Epithelial cell of prostate (primary cell): Measurements from ENCODE around the gene TBC1D30.
"Not testable (repeated sequence)": the region's sequence is repeated elsewhere in the genome, so short reads cannot be mapped to it uniquely, and the experiment has no call there.

Source experiments
- DNase-seq: peaks from one replicate; pipeline ENCODE4 v3.0.0-alpha.2; 2011; ENCODE audit warnings: low read depth, low spot score
- H3K27ac ChIP-seq: fragments of 450-650 bp; 2 replicates; pipeline ENCODE4 v1.5.1; 2017; ENCODE audit warnings: mild to moderate bottlenecking

The TBC1D30 gene

DNA sequence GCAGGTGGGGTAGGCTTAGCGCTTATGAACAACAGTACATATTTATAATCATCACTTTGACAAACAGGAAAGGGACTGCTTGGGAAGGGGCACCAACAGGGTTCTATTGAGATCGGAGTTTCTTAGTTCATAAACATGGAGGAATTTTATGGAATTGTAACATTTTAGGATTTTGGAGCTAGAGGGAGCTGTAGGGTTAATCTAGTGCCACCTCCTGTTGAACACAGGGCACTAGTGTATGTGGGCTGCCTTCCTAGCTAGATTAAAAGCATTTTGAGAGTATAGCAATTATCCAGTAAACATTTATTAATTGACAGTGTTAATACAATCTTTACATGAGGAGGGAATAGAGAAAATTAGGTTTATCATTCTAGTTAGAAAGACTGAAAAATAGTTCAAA, 23.1 kb upstream of the TBC1D30 start:
- no peak for DNase-seq
- no peak overlapping the region for H3K27ac ChIP-seq

DNA sequence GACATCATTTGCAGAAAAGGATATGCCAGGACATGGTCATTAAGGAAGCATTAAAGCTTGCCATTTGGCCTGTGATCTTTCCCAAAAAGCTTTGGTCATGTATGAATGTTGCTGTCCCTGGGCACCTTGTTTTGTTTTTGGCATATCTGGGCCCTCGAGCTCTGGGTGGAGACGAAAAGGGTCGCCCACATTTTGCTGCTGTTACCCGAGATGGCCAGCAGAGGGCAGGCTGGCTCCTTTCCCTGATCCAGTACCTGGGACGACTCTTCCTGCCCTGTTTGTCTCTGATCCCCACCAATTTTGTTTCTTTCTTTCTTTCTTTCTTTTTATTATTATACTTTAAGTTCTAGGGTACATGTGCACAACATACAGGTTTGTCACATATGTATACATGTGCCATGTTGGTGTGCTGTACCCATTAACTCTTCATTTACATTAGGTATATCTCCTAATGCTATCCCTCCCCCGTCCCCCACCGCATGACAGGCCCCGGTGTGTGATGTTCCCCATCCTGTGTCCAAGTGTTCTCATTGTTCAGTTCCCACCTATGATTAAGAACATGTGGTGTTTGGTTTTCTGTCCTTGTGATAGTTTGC, 22.2 kb upstream of the TBC1D30 start:
- not testable (repeated sequence) for DNase-seq

DNA sequence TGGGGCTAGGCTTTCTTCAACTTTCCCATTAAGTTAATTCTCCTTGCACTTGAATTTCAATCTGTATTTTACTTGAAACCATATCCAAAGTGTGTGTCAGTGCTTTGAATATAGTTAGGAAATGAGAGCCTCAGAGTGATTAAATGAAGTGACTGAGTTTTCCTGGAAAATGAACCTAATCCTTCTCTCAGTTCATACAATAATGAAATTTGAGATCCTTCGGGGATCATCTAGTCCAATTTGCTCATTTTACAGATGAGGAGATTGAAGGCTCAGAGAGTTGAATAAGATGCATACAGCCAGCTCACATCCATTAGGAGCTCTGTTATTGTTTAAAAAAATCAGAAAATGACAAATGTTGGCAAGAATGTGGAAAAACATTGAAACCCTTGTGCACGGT, 18.3 kb upstream of the TBC1D30 start:
- DNase-seq, result no peak
- no peak overlapping the region for H3K27ac ChIP-seq

More for the DNA sequence above, 22.2 kb upstream of the TBC1D30 start:
- H3K27ac ChIP-seq, result not testable (repeated sequence)

DNA sequence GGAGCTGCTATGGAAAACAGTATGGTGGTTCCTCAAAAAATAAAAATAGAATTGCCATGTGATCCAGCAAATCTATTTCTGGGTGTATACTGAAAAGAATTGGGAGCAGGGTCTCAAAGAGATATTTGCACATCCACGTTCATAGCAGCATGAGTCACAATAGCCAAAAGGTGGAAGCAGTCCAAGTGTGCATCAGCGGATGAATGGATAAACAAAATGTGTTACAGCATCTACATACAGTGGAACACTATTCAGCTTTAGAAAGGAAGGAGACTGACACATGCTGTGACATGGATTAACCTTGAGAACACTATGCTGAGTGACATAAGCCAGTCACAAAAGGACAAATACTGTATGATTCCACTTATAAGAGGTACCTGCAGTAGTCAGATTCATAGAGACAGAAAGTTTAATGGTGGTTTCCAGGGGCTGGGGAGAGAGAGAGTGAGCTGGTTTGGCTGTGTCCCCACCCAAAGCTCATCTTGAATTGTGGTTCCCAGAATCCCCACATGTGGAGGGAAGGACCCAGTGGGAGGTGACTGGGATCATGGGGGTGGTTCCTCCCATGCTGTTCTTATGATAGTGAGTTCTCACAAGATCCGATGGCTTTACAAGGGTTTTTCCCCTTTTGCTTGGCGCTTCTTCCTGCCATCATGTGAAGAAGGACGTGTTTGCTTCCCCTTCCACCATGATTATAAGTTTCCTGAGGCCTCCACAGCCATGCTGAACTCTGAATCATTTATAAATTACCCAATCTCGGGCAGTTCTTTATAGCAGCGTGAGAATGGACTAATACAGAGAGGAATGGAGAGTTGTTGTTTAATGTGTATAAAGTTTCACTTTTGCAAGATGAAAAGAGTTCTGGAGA, 17.6 kb upstream of the TBC1D30 start:
- DNase-seq, result no peak
- H3K27ac ChIP-seq, result no peak overlapping the region

DNA sequence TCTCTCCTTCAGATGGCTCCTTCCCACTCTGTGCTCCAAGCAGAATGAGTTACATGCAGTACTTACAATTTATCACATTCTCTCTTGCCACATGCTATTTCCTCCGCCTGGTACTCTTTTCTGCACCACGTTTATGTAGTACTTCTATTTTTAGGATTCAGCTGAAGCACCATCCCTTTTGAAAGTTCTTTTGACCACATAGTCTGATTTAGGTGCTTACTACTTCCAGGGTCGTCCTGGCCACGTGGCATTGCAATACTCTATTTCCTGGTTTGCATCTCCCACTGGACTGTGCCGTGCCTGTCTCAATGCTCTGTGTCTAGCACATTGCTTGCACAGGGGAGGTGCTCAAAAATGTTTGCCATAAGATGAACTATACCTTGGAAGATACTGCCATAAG, 16.3 kb upstream of the TBC1D30 start:
- DNase-seq, result no peak
- H3K27ac ChIP-seq, result no peak overlapping the region

DNA sequence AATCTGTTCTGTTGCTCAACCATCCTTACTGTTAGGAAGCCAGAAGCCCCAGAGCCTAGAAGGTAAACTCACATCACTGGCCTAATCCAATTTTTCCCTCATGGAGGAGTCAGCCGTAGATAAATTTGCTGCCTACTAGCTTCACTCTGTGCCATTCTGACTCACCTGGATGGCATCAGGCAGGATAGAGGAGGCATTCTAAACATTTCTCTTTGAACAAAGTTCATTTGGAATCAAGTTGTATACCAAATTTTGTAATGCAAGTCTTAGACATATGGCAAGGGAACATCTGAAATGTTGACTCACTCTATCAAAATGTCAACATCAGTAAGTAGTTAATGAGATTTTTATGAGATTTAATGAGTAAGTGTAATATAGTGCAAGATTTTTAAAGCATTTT, 13.6 kb upstream of the TBC1D30 start:
- H3K27ac ChIP-seq, result no peak overlapping the region
- DNase-seq, result no peak

DNA sequence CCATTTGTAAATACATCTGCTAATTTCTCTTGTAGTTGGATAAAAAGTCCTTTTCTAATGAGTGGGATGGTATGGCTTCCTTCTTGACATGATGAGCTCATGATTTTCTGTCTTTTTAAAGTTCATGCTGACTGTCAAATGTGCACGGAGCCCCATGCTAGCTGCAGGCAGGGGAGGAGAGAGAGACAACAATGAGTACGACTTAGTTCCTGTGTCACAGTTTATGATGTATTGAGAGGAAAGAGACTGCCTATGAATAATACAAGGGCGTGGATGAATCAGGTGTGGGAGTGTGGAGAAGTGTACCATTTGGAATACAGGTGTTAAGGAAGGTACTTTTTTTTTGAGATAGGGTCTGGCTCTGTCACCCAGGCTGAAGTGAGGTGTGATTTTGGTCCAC, 10.7 kb upstream of the TBC1D30 start:
- DNase-seq, result no peak

DNA sequence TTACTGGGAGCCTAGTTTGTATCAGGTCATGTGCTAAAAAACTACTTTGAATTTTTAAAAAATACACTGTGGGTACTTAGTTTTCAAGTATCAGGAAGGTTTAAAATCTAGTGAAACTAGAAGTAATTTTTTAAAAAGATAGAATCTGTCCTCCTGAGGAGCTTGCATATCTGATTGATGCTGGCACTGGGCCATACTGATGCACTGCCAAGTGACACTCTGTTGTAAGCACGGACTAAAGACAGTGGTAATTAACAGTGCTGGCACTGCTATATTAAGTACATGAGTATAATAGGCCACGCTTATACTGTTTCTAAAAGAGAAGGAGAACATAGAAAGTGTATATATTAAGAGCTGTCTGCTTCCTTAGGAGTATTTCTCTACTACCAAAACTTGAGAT, 10.0 kb upstream of the TBC1D30 start:
- peak overlapping the region; percentile 46 for H3K27ac ChIP-seq

More for the DNA sequence above, 10.7 kb upstream of the TBC1D30 start:
- peak overlapping the region; percentile 46 for H3K27ac ChIP-seq

DNA sequence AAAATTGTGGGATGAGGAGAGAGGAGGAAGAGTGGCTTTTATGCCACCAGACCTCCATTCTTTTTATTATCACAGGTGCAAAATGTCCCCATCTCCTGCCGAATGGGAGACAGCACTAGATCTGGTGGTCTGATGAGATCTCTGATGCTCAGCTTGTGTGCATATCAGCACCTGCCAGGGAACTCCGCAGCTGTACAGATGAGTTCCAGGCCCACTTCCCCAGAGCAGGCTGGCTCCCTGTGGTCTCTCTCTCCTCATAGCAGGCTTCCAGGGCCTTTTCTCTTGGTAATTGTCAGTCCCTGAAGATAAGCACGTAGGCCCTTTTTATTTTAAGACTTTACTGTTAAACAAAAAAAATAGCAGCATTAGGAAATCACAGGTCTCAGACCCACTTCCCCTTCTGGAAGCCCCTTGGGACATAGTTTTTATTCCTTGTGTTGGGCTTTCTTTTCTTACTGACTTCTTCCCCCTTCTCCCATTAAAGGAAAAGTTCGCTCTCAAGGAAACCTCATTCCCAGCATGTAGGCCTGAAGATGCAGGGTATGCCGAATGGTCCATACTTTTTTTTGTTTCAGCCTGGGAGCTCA, 4.5 kb upstream of the TBC1D30 start:
- H3K27ac ChIP-seq, result no peak overlapping the region
- DNase-seq, result no peak

More for the DNA sequence above, 10.0 kb upstream of the TBC1D30 start:
- DNase-seq, result no peak

DNA sequence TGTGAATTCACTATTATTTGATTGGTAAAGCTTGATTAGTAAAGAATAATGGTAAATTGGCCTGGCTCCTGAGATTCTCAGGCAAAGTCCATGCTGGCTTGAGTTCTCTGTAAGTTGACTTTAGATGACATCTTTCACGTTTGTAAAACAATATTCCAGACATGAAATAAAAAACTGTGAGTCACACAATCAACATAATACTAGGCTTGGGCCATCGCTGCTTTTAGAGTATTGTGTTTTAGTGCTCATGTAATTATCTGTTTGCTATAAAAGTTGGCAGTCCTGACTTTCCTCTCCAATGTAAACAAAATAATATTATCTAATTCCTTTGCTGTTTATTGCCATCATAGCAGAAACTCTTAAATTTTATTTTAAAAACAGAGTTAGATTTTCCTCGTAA, 3.9 kb upstream of the TBC1D30 start:
- H3K27ac ChIP-seq, result no peak overlapping the region
- DNase-seq, result no peak

DNA sequence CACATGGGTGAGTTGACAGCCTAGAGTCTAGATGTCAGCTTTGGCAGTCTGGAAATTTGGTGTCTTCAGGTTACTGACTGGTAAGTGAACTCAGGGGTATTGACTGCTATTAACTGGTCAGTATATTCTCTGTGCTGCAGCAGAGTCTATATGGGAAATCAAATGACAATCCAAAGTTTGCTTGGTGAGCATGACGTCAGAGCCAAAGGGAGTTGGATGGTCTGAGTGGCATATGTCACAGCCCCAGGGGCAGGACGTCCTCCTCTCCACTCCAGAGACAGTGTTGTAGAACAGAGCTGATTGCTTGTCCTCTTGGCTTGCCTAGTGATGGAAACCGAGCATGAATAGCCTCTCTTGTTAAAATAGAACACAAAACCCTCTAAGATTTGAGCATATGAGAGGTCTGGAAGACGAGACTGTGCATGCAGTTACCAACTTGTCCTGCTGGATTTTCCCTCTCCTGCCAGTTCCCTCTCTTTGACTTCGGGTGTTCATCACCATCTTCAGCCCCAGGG, 3.3 kb upstream of the TBC1D30 start:
- DNase-seq, result no peak
- no peak overlapping the region for H3K27ac ChIP-seq

DNA sequence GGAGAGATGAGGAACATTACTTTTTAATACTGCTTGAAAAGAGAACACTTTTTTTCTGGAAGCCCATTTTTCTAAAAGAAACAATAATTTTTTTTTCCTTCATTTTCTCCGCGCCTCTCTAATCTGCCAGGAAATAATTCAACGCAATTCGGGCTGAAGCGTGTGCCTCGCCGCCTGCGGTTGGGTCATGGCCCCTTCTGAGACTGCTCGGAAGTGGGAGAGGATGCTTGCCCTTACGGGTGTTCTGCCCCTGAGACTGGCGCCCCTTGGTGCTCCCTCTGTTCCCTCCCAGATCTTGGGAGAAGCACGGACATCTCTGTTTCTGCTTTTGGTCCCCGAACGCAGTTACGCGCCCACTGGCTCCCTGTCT, 332 bp upstream of the TBC1D30 start:
- H3K27ac ChIP-seq, result no peak overlapping the region
- no peak for DNase-seq

DNA sequence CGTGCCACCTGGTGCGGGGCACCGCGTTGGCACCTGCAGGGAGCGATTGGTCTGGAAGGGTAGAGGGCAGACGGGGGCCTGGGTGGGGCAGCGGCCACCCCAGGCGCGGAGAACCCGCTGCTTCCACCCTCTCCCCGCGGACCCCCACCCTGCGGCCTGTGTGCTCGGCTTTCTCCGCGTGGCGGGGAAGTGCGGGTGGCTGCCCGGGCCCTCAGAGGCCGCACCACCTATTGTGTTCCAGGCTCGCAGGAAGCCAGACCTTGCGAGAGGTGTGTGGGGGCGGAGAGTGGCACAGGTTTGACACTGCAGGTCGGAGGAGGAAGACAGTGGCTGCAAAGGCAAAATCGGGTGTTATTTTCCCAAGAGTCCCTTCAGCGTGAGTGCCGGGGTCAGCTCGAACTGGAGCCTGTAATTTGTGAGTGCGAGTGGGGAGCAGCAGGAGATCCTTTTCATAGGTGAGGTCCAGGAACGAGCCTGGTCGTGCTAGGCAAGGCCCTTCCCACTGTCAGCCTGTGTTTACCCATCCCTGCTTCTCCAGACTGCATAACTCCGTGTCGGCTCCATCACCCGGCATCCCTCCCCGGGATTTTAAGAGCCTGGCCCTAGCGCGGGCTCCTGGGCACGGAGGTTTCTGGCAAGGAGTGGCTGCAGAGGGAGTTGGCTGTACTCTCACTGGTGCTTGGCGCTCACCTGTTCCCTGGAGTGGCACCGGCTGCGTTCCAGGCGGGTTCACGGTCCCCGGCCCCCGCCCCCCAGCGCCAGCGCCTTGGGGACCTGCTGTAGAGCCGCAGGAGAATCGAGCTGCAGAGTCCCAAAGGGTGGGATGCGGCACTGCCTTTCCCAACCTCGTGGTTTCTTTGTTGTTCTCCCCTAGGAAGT, 935 bp downstream of the TBC1D30 start:
- H3K27ac ChIP-seq, result no peak overlapping the region
- no peak for DNase-seq

DNA sequence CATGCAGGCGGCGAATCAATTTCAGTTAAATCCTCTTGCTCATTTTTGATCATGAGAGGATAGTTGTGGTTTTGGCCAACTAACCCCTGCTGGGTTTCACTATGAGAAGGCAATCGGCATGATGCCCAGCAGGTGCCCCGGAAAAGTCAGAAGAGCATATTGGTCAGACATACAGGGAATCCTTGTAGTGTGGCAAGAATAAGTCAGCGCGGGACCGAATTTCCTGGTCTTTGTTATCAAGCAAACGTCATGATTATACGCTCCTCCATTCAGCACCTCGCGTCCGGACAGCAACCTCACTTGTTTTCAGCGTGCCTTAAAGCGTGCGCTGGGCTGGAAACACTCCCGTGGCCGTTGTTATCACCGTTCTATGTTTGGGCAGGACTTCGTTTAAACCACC, 1.8 kb downstream of the TBC1D30 start:
- no peak for DNase-seq
- H3K27ac ChIP-seq, result no peak overlapping the region

DNA sequence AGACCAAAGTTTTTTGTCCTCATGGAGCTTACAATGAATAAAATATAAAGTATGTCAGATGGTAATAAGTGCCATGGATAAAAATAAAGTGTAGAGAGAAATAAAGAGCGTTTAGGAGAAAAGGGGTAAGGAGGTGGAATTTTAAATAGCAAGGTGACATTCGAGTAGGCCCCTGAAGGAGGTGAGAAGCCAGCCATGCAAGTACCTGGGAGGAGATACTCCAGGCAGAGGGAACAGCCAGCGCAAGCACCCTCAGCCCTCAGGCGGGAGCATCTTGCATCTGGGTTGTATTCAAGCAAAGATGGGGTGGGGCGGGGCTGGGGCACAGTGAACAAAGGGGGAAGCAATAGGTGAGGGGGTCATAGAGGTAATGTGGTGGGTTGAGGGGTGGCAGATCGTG, 4.3 kb downstream of the TBC1D30 start:
- no peak for DNase-seq
- no peak overlapping the region for H3K27ac ChIP-seq

DNA sequence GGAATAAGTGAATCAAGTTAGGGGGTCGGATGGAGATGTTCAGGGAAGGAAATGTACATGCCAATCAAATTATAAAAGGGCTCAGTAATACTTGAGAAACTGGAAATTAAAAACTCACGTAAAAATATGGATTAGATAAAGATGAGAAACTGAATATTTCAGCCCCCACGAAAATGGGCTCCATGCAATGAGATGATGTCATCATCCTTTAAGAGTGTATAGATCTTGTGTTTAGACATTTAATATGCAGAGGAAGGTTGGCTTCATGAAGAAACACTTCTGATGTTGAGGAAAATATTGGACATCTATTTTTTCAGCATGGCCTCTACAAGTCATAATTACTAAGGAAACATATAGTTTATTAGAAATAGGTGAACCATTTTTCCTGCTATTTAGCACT, 9.5 kb downstream of the TBC1D30 start:
- no peak overlapping the region for H3K27ac ChIP-seq
- DNase-seq, result no peak

DNA sequence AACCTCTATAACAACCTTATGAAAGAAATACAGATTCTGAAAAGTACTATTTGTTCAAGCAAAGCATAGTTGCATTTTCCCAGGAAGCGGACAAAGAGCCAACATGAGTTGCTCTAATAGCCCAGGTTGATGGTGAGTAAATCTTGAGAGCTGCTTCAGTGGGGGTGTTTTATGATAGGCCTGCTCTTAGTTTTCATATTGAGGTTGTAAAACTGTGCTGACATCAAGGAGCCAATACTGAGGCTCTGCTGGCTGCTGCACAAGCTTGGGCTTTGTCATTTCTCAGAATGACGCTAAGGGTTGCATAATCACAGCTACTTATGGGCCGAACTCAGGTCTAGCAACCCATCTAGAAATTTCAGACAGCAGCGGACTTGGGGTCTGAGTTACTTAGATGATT, 11.5 kb downstream of the TBC1D30 start:
- H3K27ac ChIP-seq, result no peak overlapping the region
- no peak for DNase-seq

DNA sequence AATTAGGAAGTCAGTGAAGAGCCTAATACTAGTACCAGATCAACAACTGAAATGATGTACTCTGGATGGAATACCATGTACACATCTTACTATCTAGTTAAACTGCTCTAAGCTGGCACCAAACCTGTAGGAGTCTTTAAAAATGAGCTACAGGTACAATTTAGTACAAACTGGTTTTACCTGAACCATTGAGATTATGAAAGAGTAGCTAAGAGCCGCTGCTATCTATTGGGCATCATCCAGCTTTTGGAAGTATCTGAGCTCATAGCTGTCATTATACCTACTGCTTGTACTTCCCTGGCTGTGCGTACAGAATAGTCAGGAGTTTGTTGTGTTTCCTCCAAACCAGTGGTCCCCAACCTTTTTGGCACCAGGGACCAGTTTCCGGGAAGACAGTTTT, 12.4 kb downstream of the TBC1D30 start:
- DNase-seq, result no peak
- no peak overlapping the region for H3K27ac ChIP-seq

DNA sequence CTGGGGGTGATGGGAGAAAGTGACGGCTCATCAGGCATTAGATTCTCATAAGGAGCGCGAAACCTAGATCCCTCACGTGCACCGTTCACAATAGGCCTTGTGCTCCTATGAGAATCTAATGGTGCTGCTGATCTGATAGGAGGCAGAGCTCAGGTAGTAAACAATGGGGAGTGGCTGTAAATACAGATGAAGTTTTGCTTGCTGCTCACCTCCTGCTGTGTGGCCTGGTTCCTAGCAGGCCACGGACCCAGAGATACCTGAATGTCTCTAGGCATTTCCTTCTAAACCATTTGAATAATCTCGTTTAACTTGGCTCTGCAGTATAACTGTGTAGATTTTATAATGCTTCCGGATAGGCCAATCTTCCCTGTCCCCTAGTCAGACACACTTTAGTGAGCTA, 13.0 kb downstream of the TBC1D30 start:
- no peak overlapping the region for H3K27ac ChIP-seq
- no peak for DNase-seq

DNA sequence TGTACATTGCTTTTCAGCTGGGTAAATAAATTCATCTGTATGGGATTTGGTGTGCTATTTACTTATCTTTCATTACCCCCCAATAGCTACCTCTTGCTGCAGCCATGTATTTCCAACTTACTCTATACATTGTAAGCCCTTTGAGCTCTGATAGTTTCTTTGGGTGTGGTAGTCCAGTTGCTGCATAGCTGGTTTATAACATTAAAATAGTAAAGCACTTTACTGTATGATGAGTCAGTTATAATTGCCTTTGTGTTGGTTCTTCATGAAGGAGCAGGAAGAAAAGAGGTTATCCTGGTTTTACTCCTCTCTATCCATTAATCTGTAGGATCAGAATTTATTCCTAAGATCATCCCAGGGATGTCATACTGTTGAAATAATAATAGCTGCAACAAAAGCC, 15.7 kb downstream of the TBC1D30 start:
- H3K27ac ChIP-seq, result no peak overlapping the region
- no peak for DNase-seq
